HG03175 (cell line): ENCODE results near the gene LRRC7.
"Not testable (repeated sequence)": the region's sequence is repeated elsewhere in the genome, so short reads cannot be mapped to it uniquely, and the experiment has no call there.

Experiments
- ATAC-seq: cut with Tn5 transposase; IDR thresholded peaks from one replicate; pipeline ENCODE4 v1.9.1; 2021; ENCODE audit warnings: mild to moderate bottlenecking, moderate library complexity; ENCODE audit not compliant: unreplicated experiment

The LRRC7 gene

GRCh38 chr1:69861641-69862040 is 293.9 kb downstream of the LRRC7 start:
- ATAC-seq, result no peak

- no peak for ATAC-seq
Measured at GRCh38 chr1:69862906-69863305, 295.2 kb downstream of the LRRC7 start.

GRCh38 chr1:69863704-69864103 is 296.0 kb downstream of the LRRC7 start:
- ATAC-seq, result no peak

DNA sequence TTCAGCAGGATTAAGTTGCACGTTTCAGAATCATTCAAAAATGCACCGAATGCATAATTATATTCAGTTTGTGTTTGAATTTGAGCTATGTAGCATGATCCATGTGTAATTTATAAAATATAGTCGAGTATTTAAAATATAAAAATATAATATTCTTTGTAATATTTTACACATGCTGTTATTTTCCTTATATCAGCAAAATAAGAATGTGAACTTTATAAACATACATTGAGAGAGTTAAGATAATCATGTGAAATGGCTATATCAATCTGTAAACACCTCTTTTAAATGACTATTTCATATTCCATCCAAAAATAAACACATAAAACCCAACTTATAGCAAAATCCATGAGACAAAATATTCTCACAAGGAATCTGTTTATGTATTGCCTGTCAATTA is 303.7 kb downstream of the LRRC7 start:
- no peak for ATAC-seq

DNA sequence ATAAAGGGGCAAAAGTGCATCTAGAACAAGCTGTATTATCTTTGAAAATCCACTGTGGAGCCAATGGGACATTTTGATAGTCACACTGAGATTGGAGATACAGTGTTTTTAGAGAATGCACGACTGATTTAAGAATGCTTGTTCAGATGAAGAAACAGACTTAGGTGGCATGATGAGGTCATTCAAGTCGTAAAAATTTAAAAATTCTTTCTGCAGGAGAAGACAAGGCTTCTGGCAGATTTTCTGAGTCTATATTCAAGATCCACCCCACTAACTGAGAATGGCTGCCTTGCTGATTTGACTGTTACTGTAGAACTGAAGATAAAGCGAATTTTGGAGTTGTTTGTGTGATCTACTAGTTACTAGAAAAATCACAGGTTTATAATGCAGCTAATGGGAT is 310.6 kb downstream of the LRRC7 start:
- no peak for ATAC-seq

DNA sequence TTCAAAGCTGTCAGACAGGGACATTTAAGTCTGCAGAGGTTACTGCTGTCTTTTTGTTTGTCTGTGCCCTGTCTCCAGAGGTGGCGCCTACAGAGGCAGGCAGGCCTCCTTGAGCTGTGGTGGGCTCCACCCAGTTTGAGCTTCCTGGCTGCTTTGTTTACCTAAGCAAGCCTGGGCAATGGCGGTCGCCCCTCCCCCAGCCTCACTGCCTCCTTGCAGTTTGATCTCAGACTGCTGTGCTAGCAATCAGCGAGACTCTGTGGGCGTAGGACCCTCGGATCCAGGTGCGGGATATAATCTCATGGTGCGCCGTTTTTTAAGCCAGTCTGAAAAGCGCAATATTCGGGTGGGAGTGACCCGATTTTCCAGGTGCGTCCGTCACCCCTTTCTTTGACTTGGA is 320.3 kb downstream of the LRRC7 start:
- ATAC-seq, result not testable (repeated sequence)

- no peak for ATAC-seq
Measured at GRCh38 chr1:69888657-69889056, 320.9 kb downstream of the LRRC7 start.

GRCh38 chr1:69898403-69898947 is 330.8 kb downstream of the LRRC7 start:
- no peak for ATAC-seq

DNA sequence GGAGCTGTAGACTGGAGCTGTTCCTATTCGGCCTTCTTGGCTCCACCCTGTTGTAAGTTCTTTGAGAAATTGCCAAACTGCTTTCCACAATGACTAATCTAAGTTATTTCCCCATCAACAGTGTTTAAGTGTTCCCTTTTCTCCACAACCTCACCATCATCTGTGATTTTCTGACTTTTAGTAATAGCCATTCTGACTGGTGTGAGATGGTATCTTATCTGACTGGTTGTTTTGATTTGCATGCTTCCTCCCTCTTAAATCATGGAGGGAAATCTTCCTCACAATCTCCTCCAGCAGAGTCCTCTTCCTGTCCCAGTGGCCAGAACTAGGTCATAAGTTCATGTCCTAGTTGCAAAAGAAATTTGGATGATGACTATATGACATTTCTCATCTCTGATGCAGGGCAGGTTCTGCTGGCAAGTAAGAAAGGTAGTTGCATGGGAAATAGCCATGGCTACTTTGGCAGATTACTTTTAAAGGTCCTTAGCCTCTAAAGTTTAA is 343.6 kb downstream of the LRRC7 start:
- no peak for ATAC-seq

DNA sequence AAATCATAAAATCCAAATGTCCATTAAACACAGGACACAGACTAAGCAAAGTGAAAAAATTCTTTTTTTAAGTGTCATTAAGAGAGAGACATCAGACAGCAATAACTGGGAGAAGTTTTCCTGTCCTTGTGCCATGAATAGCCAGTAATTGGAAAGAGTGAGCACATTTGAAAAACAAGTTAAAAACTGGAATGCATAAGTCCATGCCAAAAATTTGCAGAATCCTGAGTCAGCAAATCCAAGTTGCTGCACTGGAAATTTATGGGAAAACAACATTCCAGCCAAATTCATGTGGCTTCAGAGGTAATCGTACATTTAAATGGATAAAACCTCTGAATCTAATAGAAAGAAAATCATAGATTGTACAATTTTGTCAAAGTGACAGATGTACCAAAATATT is 346.3 kb downstream of the LRRC7 start:
- no peak for ATAC-seq

DNA sequence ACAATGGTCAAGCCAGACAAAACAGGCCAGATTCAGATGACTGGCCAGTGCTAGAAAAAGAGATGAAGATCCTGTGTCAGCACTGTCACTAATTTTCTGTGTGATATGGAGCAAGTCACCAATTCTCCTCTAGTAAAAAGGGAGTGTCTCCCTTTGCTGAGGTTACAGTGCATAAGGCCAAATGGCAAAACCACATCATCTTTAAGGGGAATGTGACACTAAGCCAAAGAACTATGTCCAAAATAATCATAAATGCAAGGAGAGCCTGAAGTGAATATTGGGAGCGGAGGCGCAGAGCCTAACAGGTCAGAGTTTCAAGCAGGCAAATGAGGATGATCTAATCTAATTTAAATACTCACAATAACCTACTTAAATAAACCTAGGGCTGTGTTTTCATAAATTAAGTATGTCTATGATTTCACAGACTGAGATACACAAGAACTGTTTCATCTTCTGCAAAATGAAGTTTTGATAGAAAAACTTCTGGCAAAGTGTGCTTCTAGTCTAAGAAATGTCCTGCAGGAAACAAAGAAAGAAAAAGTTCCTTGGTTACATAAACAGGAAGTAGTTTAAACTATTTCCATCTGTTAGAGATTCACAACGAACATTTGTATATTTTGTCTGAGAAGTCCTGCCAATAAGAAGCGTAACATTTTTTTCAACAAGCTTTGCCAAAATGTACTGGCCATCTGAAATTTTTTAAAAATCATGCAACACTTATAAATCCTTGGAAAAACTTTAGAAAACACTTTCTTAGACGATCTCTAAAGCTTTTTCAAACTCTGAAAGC is 347.4 kb downstream of the LRRC7 start:
- ATAC-seq, result no peak

- ATAC-seq, result no peak
Measured at GRCh38 chr1:69919129-69919921, 351.6 kb downstream of the LRRC7 start.

DNA sequence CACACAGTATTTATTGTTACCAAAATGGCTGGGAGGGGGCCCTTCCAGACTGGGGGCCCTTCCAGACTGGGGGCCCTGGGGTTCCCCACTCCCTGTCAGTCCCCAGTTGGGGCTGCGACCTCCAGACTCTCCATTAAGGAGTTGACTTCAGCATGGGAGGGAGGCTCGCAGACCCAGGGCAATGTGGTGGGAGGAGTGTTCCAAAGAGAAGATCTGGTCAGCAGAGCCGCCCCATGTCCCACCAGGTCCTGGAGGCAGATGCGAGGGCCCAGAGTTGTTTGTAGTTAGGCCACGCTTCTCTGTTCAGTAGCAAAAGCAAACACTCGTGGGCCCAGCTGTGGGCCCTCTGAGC is 352.2 kb downstream of the LRRC7 start:
- no peak for ATAC-seq

DNA sequence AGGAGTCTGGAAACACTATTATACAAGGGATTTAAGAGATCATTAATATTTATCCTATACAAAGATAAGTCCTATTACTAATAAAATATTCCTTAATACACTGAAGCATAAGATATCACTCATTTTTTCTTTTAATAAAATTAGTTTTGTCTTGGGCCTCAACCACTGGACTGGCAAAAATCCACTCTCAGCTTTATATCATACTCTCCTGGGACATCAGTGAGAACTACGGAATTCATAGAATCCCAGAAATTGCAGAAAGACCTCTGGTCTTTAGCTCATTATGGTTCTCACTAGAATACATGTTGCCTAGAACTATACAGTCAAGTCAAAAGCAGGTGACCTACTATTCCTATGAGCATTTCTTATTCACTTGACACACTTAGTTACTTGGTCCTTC is 352.7 kb downstream of the LRRC7 start:
- ATAC-seq, result no peak

DNA sequence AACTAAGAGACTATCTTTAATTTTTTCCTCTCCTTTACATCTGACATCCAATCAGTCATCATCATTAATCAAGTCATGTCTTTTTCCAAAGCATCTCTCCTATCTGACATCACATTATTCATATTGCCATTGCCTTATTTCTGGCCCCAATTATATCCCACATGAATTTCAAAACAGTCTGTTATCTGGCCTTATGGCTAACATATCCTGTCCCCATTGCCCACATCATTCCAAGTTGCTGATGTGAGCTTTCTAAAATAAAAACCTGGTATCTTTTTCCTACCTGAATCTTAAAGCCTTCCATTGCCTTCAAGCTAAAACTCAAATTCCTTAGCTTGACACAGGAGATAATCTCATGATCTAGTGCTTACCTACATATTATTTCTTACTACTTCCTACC is 353.8 kb downstream of the LRRC7 start:
- ATAC-seq, result no peak

DNA sequence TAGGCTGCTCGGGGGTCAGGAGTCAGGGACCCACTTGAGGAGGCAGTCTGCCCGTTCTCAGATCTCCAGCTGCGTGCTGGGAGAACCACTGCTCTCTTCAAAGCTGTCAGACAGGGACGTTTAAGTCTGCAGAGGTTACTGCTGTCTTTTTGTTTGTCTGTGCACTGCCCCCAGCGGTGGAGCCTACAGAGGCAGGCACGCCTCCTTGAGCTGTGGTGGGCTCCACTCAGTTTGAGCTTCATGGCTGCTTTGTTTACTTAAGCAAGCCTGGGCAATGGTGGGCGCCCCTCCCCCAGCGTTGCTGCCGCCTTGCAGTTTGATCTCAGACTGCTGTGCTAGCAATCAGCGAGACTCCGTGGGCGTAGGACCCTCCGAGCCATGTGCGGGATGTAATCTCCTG is 360.5 kb downstream of the LRRC7 start:
- not testable (repeated sequence) for ATAC-seq

GRCh38 chr1:69929308-69930057 is 361.8 kb downstream of the LRRC7 start:
- no peak for ATAC-seq

DNA sequence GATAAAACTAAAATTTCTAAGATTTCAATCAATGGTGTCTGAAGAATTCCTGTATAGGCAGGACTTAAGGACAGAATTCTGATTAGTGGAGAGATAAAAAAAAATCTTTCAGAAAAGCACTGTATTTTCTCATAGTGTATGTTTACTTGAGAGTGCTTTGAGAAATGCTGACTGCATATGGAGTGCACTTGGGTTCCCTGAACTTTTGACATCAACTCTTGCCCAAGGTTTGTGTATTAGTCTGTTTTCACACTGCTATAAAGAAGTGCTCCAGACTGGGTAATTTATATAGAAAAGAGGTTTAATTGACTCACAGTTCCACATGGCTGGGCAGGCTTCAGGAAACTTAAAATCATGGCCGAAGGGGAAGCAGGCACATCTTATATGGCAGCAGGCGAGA is 362.7 kb downstream of the LRRC7 start:
- ATAC-seq, result no peak

DNA sequence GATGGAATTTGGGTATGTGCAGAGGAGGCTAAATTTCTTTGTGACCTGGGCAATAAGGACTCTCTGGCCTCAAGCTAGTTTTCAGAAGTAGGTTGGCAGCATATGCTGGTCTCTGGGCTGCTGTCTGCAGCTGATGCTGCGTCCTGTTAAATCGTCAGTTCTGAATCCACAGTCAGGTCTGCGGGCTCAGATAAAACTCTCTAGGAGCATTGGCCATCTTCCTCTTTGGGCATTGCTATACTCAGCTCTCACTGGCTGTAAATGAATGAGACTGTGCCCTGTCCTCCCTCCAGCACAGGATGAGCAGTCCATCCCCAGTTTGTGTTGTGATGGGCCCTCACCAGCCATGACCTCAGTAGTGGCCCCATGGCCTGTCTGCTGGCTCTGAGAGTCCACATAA is 365.0 kb downstream of the LRRC7 start:
- no peak for ATAC-seq

DNA sequence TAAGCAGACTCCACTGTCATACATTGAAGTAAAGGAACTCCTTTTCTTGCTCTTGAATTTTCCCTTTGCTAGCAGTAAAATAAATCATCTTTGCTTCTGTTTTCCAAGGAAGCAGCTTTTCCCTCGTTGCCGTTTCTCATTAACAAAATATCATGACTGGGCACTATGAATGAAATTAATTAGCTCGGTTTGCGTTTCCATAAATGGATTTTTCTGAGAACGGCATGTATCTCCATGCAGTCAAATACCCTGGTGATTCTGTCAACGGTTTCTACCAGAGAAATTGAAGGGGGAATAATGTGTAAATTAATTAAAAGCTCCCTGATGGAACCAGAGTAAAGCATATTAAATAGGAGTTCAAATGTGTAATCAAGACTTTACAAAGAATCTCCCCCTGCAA is 372.5 kb downstream of the LRRC7 start:
- no peak for ATAC-seq

DNA sequence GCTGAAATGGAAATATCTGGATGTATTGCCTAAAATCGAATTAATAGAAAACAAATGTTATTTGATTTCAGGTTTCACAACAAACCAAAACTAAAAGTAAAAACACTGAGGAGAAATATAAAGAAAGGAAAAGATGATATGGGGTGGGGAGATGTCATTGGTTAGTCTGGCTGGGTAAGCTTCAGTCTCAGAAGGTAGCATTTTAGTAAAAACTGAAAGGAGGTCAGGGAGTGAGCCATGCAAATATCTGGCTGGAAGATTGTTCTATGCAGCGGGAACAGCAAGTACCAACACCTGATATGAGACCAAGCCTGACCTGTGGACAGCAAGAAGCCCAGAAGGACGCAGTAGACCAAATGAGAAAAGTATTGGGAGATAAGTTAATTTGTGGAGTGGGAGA is 373.1 kb downstream of the LRRC7 start:
- ATAC-seq, result no peak
